ENCODE measurements around the gene EMC10.

DNA sequence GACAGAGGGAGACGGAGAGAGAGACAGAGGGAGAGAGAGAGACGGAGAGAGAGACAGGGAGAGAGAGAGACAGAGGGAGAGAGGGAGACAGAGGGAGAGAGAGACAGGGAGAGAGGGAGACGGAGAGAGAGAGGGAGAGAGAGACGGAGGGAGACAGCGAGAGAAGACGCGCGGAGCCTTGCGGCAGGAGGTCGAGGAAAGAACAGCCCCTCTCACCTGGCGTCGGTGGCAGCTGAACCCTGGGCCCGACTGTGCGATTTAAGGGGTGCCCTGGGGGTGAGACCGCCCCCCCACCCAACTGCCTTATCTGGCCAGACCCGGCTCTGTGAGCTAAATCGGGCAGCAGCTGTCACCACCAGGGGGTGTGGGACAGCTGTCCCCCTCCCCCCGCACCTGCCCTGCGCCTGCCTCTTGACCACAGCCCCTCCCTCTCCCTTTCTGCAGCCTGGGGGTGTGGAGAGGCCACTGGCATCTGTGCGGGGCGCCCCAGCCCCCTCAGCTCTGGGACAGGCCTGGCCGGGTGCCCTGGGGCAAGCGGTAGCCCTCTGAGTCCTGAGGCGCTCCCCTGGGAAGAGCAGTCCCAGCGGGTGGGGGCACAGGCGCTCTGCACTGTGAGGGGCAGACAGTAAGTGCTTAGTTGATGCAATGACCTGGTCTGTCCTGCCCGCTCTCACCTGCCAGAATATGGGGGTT, 23.9 kb downstream of the EMC10 start:
- TF ChIP-seq, protein P1, sequence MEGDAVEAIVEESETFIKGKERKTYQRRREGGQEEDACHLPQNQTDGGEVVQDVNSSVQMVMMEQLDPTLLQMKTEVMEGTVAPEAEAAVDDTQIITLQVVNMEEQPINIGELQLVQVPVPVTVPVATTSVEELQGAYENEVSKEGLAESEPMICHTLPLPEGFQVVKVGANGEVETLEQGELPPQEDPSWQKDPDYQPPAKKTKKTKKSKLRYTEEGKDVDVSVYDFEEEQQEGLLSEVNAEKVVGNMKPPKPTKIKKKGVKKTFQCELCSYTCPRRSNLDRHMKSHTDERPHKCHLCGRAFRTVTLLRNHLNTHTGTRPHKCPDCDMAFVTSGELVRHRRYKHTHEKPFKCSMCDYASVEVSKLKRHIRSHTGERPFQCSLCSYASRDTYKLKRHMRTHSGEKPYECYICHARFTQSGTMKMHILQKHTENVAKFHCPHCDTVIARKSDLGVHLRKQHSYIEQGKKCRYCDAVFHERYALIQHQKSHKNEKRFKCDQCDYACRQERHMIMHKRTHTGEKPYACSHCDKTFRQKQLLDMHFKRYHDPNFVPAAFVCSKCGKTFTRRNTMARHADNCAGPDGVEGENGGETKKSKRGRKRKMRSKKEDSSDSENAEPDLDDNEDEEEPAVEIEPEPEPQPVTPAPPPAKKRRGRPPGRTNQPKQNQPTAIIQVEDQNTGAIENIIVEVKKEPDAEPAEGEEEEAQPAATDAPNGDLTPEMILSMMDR (conservative IDR thresholded peaks at IDR 0.05; ENCODE audit: low read depth, low read length) = no peak; the same call in 1 of the 2 replicates
- TF ChIP-seq EZH2 (IDR thresholded peaks at IDR 0.05; ENCODE audit: borderline replicate concordance, low read depth, low read length, poor library complexity, severe bottlenecking) = no peak
